ENCODE data around the gene S100A16.

Gene S100A16

GRCh38 chr1:153570874-153571273, 42.1 kb downstream of the S100A16 start:
- TF ChIP-seq GATA2 (IDR thresholded peaks at IDR 0.05; ENCODE audit: low read depth, low read length) (no peak), GATA3 (IDR thresholded peaks at IDR 0.05; ENCODE audit: low read depth, low read length) (no peak)

- TF ChIP-seq GATA2 (IDR thresholded peaks at IDR 0.05; ENCODE audit: low read depth, low read length) (no peak), GATA3 (IDR thresholded peaks at IDR 0.05; ENCODE audit: low read depth, low read length) (no peak)
Measured at GRCh38 chr1:153569465-153569864, 43.5 kb downstream of the S100A16 start.

- TF ChIP-seq GATA2 (IDR thresholded peaks at IDR 0.05; ENCODE audit: low read depth, low read length) (no peak), GATA3 (IDR thresholded peaks at IDR 0.05; ENCODE audit: low read depth, low read length) (no peak)
Measured at GRCh38 chr1:153568367-153569099, 44.4 kb downstream of the S100A16 start.

GRCh38 chr1:153567621-153568366, 45.1 kb downstream of the S100A16 start:
- TF ChIP-seq GATA2 (IDR thresholded peaks at IDR 0.05; ENCODE audit: low read depth, low read length) (no peak), GATA3 (IDR thresholded peaks at IDR 0.05; ENCODE audit: low read depth, low read length) (no peak)

- no peak for TF ChIP-seq GATA3 (IDR thresholded peaks at IDR 0.05; ENCODE audit: low read depth, low read length)
- TF ChIP-seq GATA2 (IDR thresholded peaks at IDR 0.05; ENCODE audit: low read depth, low read length), result no peak
Measured at GRCh38 chr1:153566414-153567371, 46.2 kb downstream of the S100A16 start.

GRCh38 chr1:153565529-153566374, 47.2 kb downstream of the S100A16 start, which contains the start of gene S100A2:
Gene S100A2 (minus strand): TSS chr1:153565844. CDS start chr1:153563877, 1,967 bp downstream.
- TF ChIP-seq GATA3 (IDR thresholded peaks at IDR 0.05; ENCODE audit: low read depth, low read length) (no peak), GATA2 (IDR thresholded peaks at IDR 0.05; ENCODE audit: low read depth, low read length) (no peak)

GRCh38 chr1:153563991-153564390, 48.9 kb downstream of the S100A16 start:
- TF ChIP-seq GATA2 (IDR thresholded peaks at IDR 0.05; ENCODE audit: low read depth, low read length) (no peak), GATA3 (IDR thresholded peaks at IDR 0.05; ENCODE audit: low read depth, low read length) (no peak)

GRCh38 chr1:153563483-153563901, 49.4 kb downstream of the S100A16 start:
- TF ChIP-seq GATA2 (IDR thresholded peaks at IDR 0.05; ENCODE audit: low read depth, low read length) (no peak), GATA3 (IDR thresholded peaks at IDR 0.05; ENCODE audit: low read depth, low read length) (no peak)

GRCh38 chr1:153561466-153561985, 51.4 kb downstream of the S100A16 start:
- no peak for TF ChIP-seq GATA3 (IDR thresholded peaks at IDR 0.05; ENCODE audit: low read depth, low read length)
- no peak for TF ChIP-seq GATA2 (IDR thresholded peaks at IDR 0.05; ENCODE audit: low read depth, low read length)

GRCh38 chr1:153560771-153561465, 52.0 kb downstream of the S100A16 start:
- TF ChIP-seq GATA2 (IDR thresholded peaks at IDR 0.05; ENCODE audit: low read depth, low read length) (no peak), GATA3 (IDR thresholded peaks at IDR 0.05; ENCODE audit: low read depth, low read length) (no peak)

- TF ChIP-seq GATA2 (IDR thresholded peaks at IDR 0.05; ENCODE audit: low read depth, low read length) (no peak), GATA3 (IDR thresholded peaks at IDR 0.05; ENCODE audit: low read depth, low read length) (no peak)
Measured at GRCh38 chr1:153560241-153560640, 52.7 kb downstream of the S100A16 start.

- no peak for TF ChIP-seq GATA2 (IDR thresholded peaks at IDR 0.05; ENCODE audit: low read depth, low read length)
- TF ChIP-seq GATA3 (IDR thresholded peaks at IDR 0.05; ENCODE audit: low read depth, low read length), result no peak
Measured at GRCh38 chr1:153557877-153558276, 55.1 kb downstream of the S100A16 start.
